Caco-2 (cell line): ENCODE results near the gene UBA1. TPM values are rescaled to one million over a fixed set of nuclear protein-coding genes. Genes with fewer than 3 reads are reported as not detected.

Source experiments
- BruUV-seq: library from RNA; stranded (reverse); fragments of 400-500 nt; replicated peaks from 2 replicates; lab custom pipeline; 2021; lab: Mats Ljungman, UMichigan
- CTCF ChIA-PET: fragments of 300-600 bp; sonication (Branson Sonifier 250); formaldehyde crosslinking; loops from one replicate; lab custom pipeline; 2022; ENCODE audit warnings: antibody characterized with exemption; lab: Charles Lee
- POLR2A ChIA-PET: fragments of 300-600 bp; sonication (Branson Sonifier 250); formaldehyde crosslinking; loops from one replicate; lab custom pipeline; 2022; ENCODE audit warnings: antibody characterized with exemption; lab: Charles Lee
- DNase-seq, 2 experiments: peaks; one replicate each; pipeline versions ENCODE4 v3.0.0 to v3.0.0-alpha.2; 2020 to 2022
- H3K27me3 ChIP-seq: replicated peaks from 2 replicates; pipeline ENCODE4 v1.6.0; 2011; ENCODE audit warnings: low read length; ENCODE audit not compliant: control insufficient read depth, insufficient read depth
- H3K36me3 ChIP-seq: 2 replicates; pipeline ENCODE4 v1.5.1; 2011; ENCODE audit warnings: low read length; ENCODE audit not compliant: control insufficient read depth, insufficient read depth
- H3K4me1 ChIP-seq: fragments of 250-450 bp; sonication (Bioruptor Pico); 2 replicates; pipeline ENCODE4 v1.5.1; 2020; ENCODE audit warnings: mild to moderate bottlenecking
- H3K4me3 ChIP-seq: 2 replicates; pipeline ENCODE4 v1.5.1; 2011; ENCODE audit warnings: low read depth, mild to moderate bottlenecking, control low read depth, low read length
- H3K9me3 ChIP-seq: fragments of 250-450 bp; sonication (Bioruptor Pico); 2 replicates; pipeline ENCODE4 v1.5.1; 2020; ENCODE audit warnings: mild to moderate bottlenecking, moderate library complexity
- H3K27ac Mint-ChIP-seq: one replicate; pipeline ENCODE4 v1.8.0; 2022; ENCODE audit warnings: mixed read lengths; ENCODE audit not compliant: unreplicated experiment
- H3K27me3 Mint-ChIP-seq: one replicate; pipeline ENCODE4 v1.8.0; 2022; ENCODE audit warnings: mixed read lengths; ENCODE audit not compliant: insufficient read depth, unreplicated experiment
- H3K36me3 Mint-ChIP-seq: one replicate; pipeline ENCODE4 v1.8.0; 2022; ENCODE audit warnings: mild to moderate bottlenecking, mixed read lengths; ENCODE audit not compliant: insufficient read depth, unreplicated experiment
- H3K4me1 Mint-ChIP-seq: one replicate; pipeline ENCODE4 v1.8.0; 2022; ENCODE audit warnings: low read depth, mixed read lengths; ENCODE audit not compliant: unreplicated experiment
- H3K4me3 Mint-ChIP-seq: one replicate; pipeline ENCODE4 v1.8.0; 2022; ENCODE audit warnings: mild to moderate bottlenecking, moderate library complexity, mixed read lengths; ENCODE audit not compliant: unreplicated experiment
- H3K9me3 Mint-ChIP-seq: one replicate; pipeline ENCODE4 v1.8.0; 2022; ENCODE audit warnings: mixed read lengths; ENCODE audit not compliant: unreplicated experiment
- CTCF ChIP-seq, 2 experiments: fragments of 200-600 bp in 1 of 2; IDR thresholded peaks; 1 replicate in 1 of 2; 2 replicates in 1 of 2; pipeline versions ENCODE4 v1.5.1 to v1.8.0; 2011 to 2022; ENCODE audit warnings: antibody characterized with exemption in 1 of 2, control low read depth in 1 of 2, inconsistent platforms in 1 of 2, low read depth in 1 of 2, low read length in 1 of 2, mild to moderate bottlenecking in 1 of 2, moderate library complexity in 1 of 2; ENCODE audit not compliant: insufficient read depth in 1 of 2, severe bottlenecking in 1 of 2, unreplicated experiment in 1 of 2
- intact Hi-C: fragments of 100-400 bp; cut with micrococcal nuclease; formaldehyde crosslinking; loops from one replicate; pipeline ENCODE4 v1.10.0; 2022; ENCODE audit not compliant: unreplicated experiment
- total RNA-seq: library from RNA; stranded (reverse); gene quantifications from 2 replicates; pipeline ENCODE4 v1.2.3, GENCODE V29; 2022

The UBA1 gene
- total RNA-seq, 1 experiment from 2014 or later = 156 TPM

- CTCF ChIA-PET = no interaction called here
These were observed 29.2 kb upstream of the UBA1 start for GRCh38 chrX:47164420-47164819.

GRCh38 chrX:47166126-47166525 lies 27.5 kb upstream of the UBA1 start:
- CTCF ChIA-PET = no interaction called here
- no TSS peak for BruUV-seq
- POLR2A ChIA-PET = no interaction called here

More at GRCh38 chrX:47164420-47164819, 29.2 kb upstream of the UBA1 start:
- POLR2A ChIA-PET = no interaction called here
- Mint-ChIP-seq H3K27me3 (no peaks in the 10 kb centered on the region), H3K4me3 (no peak overlapping the region), H3K27ac (no peak overlapping the region), H3K4me1 (no peaks in the 10 kb centered on the region), H3K36me3 (peaks cover 41% of the 10 kb centered on the region), H3K9me3 (no peaks in the 10 kb centered on the region)
- TF ChIP-seq CTCF (IDR thresholded peaks at IDR 0.05; ENCODE audit: insufficient read depth in 1 of 2, low read depth in 1 of 2, low read length in 1 of 2, severe bottlenecking in 1 of 2, unreplicated experiment in 1 of 2) = no peak
- intact Hi-C loops = no loop called here
- H3K27me3 ChIP-seq = no peaks in the 10 kb centered on the region
- H3K9me3 ChIP-seq = no peaks in the 10 kb centered on the region
- BruUV-seq = no TSS peak
- H3K4me3 ChIP-seq = no peak overlapping the region
- DNase-seq = no peak
- H3K36me3 ChIP-seq = no peaks in the 10 kb centered on the region
- no peaks in the 10 kb centered on the region for H3K4me1 ChIP-seq

DNA sequence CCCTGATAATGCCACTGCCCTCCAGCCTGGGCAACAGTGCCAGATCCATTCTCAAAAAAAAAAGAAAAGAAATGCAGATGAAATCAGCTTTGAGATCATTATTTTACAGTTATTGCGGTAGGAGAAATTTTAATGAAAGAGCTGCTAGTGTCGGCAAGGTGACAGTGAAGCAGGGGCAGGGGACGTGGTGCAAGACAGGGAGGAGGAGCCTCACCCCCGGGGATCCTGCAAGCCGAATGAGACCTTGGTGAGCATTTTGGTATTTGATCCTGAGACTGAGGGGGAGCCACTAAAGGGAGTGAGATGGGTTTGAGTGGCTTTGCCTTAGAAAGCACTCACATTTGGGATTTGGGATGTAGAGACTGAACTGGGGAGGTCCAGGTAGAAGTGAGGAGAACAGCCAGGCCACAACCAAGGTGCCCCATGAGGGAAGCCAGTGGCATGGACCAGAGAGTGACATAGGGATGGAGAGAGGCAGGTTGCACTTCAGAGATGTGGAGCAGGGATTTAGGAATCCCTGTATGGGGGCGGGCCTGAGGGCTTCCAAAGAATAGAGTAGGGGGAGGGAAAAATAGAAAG lies 25.0 kb upstream of the UBA1 start:
- Mint-ChIP-seq H3K36me3 (peaks cover 36% of the 10 kb centered on the region), H3K27ac (no peak overlapping the region), H3K9me3 (no peaks in the 10 kb centered on the region), H3K4me1 (no peaks in the 10 kb centered on the region), H3K27me3 (no peaks in the 10 kb centered on the region), H3K4me3 (no peak overlapping the region)
- no peak for DNase-seq
- POLR2A ChIA-PET = no interaction called here
- CTCF ChIA-PET = no interaction called here
- TF ChIP-seq CTCF (IDR thresholded peaks at IDR 0.05; ENCODE audit: insufficient read depth in 1 of 2, low read depth in 1 of 2, low read length in 1 of 2, severe bottlenecking in 1 of 2, unreplicated experiment in 1 of 2) = no peak
- Histone ChIP-seq H3K4me1 (no peaks in the 10 kb centered on the region), H3K36me3 (no peaks in the 10 kb centered on the region), H3K9me3 (no peaks in the 10 kb centered on the region), H3K4me3 (no peak overlapping the region), H3K27me3 (no peaks in the 10 kb centered on the region)
- BruUV-seq = no TSS peak
- intact Hi-C loops = no loop called here

More at GRCh38 chrX:47166126-47166525, 27.5 kb upstream of the UBA1 start:
- H3K27ac Mint-ChIP-seq = no peak overlapping the region
- H3K36me3 ChIP-seq = no peaks in the 10 kb centered on the region
- H3K9me3 ChIP-seq = no peaks in the 10 kb centered on the region
- H3K4me3 ChIP-seq = no peak overlapping the region
- TF ChIP-seq CTCF (IDR thresholded peaks at IDR 0.05; ENCODE audit: insufficient read depth in 1 of 2, low read depth in 1 of 2, low read length in 1 of 2, severe bottlenecking in 1 of 2, unreplicated experiment in 1 of 2) = no peak
- no peak for DNase-seq
- no peaks in the 10 kb centered on the region for H3K27me3 ChIP-seq
- H3K9me3 Mint-ChIP-seq = no peaks in the 10 kb centered on the region
- intact Hi-C loops = no loop called here
- H3K4me3 Mint-ChIP-seq = no peak overlapping the region
- H3K4me1 ChIP-seq = no peaks in the 10 kb centered on the region
- peaks cover 39% of the 10 kb centered on the region for H3K36me3 Mint-ChIP-seq
- H3K27me3 Mint-ChIP-seq = no peaks in the 10 kb centered on the region
- no peaks in the 10 kb centered on the region for H3K4me1 Mint-ChIP-seq
